Prostate gland (tissue), 2 donors: ENCODE results near the gene WFDC11.

ENCODE experiments used
- CTCF ChIP-seq, 4 experiments: fragments of 200-600 bp in 2 of 4; fragments of 450-650 bp in 2 of 4; sonication (generic) in 2 of 4; IDR thresholded peaks; 1 replicate in 3 of 4; 2 replicates in 1 of 4; pipeline ENCODE4 v1.5.1; 2016 to 2019; ENCODE audit warnings: antibody characterized with exemption in 4 of 4, mild to moderate bottlenecking in 2 of 4, moderate library complexity in 2 of 4
- POLR2A ChIP-seq: fragments of 450-650 bp; IDR thresholded peaks from one replicate; pipeline ENCODE4 v1.6.1; 2016; ENCODE audit warnings: antibody characterized with exemption, mild to moderate bottlenecking

- TF ChIP-seq CTCF (IDR thresholded peaks at IDR 0.05), result no peak
- TF ChIP-seq POLR2A, result no peak
These were observed 31.1 kb upstream of the WFDC11 start for GRCh38 chr20:45701104-45701503.
